ENCODE measurements around the gene EHHADH. TPM values are rescaled to one million over a fixed set of nuclear protein-coding genes. Genes with fewer than 3 reads are reported as not detected.
A peak's percentile ranks its signal among the peaks of the same experiment; 100 is the strongest.
"Not testable (repeated sequence)": the region's sequence is repeated elsewhere in the genome, so short reads cannot be mapped to it uniquely, and the experiment has no call there.

The EHHADH gene
- total and polyA plus RNA-seq, 5 experiments from 2014 or later, result 1.0 to 5.4 (median 2.5) TPM

GRCh38 chr3:185242642-185243041, 11.2 kb downstream of the EHHADH start:
- POLR2A ChIA-PET, result no interaction called here
- Mint-ChIP-seq H3K4me3 (no peak overlapping the region), H3K4me1 (no peaks in the 10 kb centered on the region), H3K27ac (no peak overlapping the region), H3K9me3 (peaks cover 11 to 86% (median 44%) of the 10 kb centered on the region in 9 donors), H3K36me3 (peaks cover 8 to 45% (median 42%) of the 10 kb centered on the region in 3 donors), H3K27me3 (peaks cover 0 to 12% (median 1%) of the 10 kb centered on the region in 5 donors)
- DNase-seq (no peak), ATAC-seq (no peak)

DNA sequence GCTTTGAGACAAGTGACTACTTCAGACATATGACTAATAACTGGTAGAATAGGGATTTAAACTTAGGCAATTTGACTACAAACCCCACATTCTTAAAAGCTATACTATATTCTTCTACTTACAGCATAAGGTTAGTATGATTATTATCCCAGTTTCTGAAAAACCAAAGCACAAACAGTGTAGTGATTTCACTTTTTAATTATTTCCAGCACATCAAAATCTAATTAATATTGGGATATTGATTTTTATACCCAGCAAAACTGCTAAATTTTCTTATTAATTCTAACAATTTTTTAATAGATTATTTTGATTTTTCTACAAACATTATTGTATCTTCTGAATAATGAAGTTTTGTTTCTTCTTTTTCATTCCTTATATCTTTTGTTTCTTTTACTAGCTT, 16.9 kb downstream of the EHHADH start:
- peaks cover 10 to 36% (median 28%) of the 10 kb centered on the region in 3 donors for H3K36me3 Mint-ChIP-seq
- DNase-seq (no peak), ATAC-seq (no peak)
- POLR2A ChIA-PET, result no interaction called here
- H3K4me3 Mint-ChIP-seq, result no peak overlapping the region
- H3K9me3 Mint-ChIP-seq, result peaks cover 8 to 75% (median 45%) of the 10 kb centered on the region in 9 donors
- peaks cover 0 to 6% (median 0%) of the 10 kb centered on the region in 5 donors for H3K27me3 Mint-ChIP-seq
- no peak overlapping the region for H3K27ac Mint-ChIP-seq
- H3K4me1 Mint-ChIP-seq, result no peaks in the 10 kb centered on the region

- Mint-ChIP-seq H3K27me3 (no peaks in the 10 kb centered on the region), H3K27ac (no peak overlapping the region), H3K4me1 (no peaks in the 10 kb centered on the region), H3K4me3 (no peak overlapping the region), H3K36me3 (peaks cover 17 to 27% (median 22%) of the 10 kb centered on the region in 3 donors), H3K9me3 (peaks cover 0 to 50% (median 24%) of the 10 kb centered on the region in 9 donors)
- ATAC-seq (no peak), DNase-seq (no peak)
- POLR2A ChIA-PET, result no interaction called here
Measured at GRCh38 chr3:185233328-185233727, 20.5 kb downstream of the EHHADH start.

DNA sequence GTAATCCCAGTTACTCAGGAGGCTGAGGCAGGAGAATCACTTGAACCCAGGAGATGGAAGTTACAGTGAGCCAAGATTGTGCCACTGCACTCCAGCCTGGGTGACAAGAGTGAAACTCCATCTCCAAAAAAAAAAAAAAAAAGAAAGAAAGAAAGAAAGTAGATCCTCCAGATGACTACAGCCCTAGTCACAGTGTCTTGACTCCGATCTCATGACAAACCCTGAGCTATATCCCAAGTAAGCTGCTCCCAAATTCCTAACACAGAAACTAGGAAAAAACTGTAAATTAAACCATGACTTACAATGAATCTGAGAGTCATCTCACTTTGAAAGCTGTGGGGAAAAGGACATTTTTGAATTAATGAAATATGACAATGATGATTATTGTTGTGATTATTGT, 27.3 kb downstream of the EHHADH start:
- H3K4me1 Mint-ChIP-seq, H3K27ac Mint-ChIP-seq, ATAC-seq, H3K4me3 Mint-ChIP-seq, H3K27me3 Mint-ChIP-seq, H3K9me3 Mint-ChIP-seq, DNase-seq, POLR2A ChIA-PET: not testable (repeated sequence)
- H3K36me3 Mint-ChIP-seq, result peaks cover 2 to 37% (median 4%) of the 10 kb centered on the region in 3 donors

GRCh38 chr3:185225523-185225922, 28.3 kb downstream of the EHHADH start:
- no peak for ATAC-seq
- Mint-ChIP-seq H3K4me1 (no peaks in the 10 kb centered on the region), H3K27ac (peak overlapping the region in 1 of 10 donors; percentile 5), H3K36me3 (peaks cover 2 to 37% (median 4%) of the 10 kb centered on the region in 3 donors), H3K4me3 (no peak overlapping the region), H3K9me3 (peaks cover 0 to 4% (median 0%) of the 10 kb centered on the region in 9 donors), H3K27me3 (no peaks in the 10 kb centered on the region)
- POLR2A ChIA-PET, result no interaction called here
- no peak for DNase-seq

- Mint-ChIP-seq H3K4me1 (no peaks in the 10 kb centered on the region), H3K36me3 (peaks cover 2 to 37% (median 4%) of the 10 kb centered on the region in 3 donors), H3K27me3 (no peaks in the 10 kb centered on the region), H3K4me3 (no peak overlapping the region), H3K27ac (no peak overlapping the region), H3K9me3 (peaks cover 0 to 2% (median 0%) of the 10 kb centered on the region in 9 donors)
- POLR2A ChIA-PET, result no interaction called here
- DNase-seq (no peak), ATAC-seq (no peak)
Measured at GRCh38 chr3:185225080-185225479, 28.8 kb downstream of the EHHADH start.

GRCh38 chr3:185221203-185221602, 32.6 kb downstream of the EHHADH start:
- no peak overlapping the region for H3K4me3 Mint-ChIP-seq
- no peak overlapping the region for H3K27ac Mint-ChIP-seq
- H3K4me1 Mint-ChIP-seq, result no peaks in the 10 kb centered on the region
- H3K36me3 Mint-ChIP-seq, result peaks cover 0 to 17% (median 3%) of the 10 kb centered on the region in 3 donors
- no peaks in the 10 kb centered on the region for H3K9me3 Mint-ChIP-seq
- no peak for ATAC-seq
- H3K27me3 Mint-ChIP-seq, result no peaks in the 10 kb centered on the region
- POLR2A ChIA-PET, result no interaction called here
- no peak for DNase-seq

GRCh38 chr3:185216607-185216958, 37.3 kb downstream of the EHHADH start:
- no peaks in the 10 kb centered on the region for H3K4me1 Mint-ChIP-seq
- peaks cover 0 to 3% (median 3%) of the 10 kb centered on the region in 3 donors for H3K36me3 Mint-ChIP-seq
- no peak overlapping the region for H3K4me3 Mint-ChIP-seq
- H3K27me3 Mint-ChIP-seq, result no peaks in the 10 kb centered on the region
- DNase-seq, result no peak
- H3K9me3 Mint-ChIP-seq, result no peaks in the 10 kb centered on the region
- ATAC-seq, result no peak
- POLR2A ChIA-PET, result no interaction called here
- H3K27ac Mint-ChIP-seq, result peak overlapping the region in 1 of 10 donors; percentile 53

GRCh38 chr3:185215873-185216606, 37.8 kb downstream of the EHHADH start:
- Mint-ChIP-seq H3K9me3 (no peaks in the 10 kb centered on the region), H3K27ac (peak overlapping the region in 1 of 10 donors; percentile 53), H3K27me3 (no peaks in the 10 kb centered on the region), H3K4me3 (no peak overlapping the region), H3K4me1 (no peaks in the 10 kb centered on the region), H3K36me3 (peaks cover 0 to 3% (median 3%) of the 10 kb centered on the region in 3 donors)
- POLR2A ChIA-PET, result no interaction called here
- no peak for DNase-seq
- ATAC-seq, result no peak

GRCh38 chr3:185212559-185212958, 41.3 kb downstream of the EHHADH start:
- POLR2A ChIA-PET, result no interaction called here
- peaks cover 0 to 2% (median 0%) of the 10 kb centered on the region in 3 donors for H3K36me3 Mint-ChIP-seq
- no peaks in the 10 kb centered on the region for H3K9me3 Mint-ChIP-seq
- ATAC-seq, result no peak
- H3K4me3 Mint-ChIP-seq, result no peak overlapping the region
- DNase-seq, result no peak
- no peaks in the 10 kb centered on the region for H3K4me1 Mint-ChIP-seq
- H3K27me3 Mint-ChIP-seq, result no peaks in the 10 kb centered on the region
- no peak overlapping the region for H3K27ac Mint-ChIP-seq

DNA sequence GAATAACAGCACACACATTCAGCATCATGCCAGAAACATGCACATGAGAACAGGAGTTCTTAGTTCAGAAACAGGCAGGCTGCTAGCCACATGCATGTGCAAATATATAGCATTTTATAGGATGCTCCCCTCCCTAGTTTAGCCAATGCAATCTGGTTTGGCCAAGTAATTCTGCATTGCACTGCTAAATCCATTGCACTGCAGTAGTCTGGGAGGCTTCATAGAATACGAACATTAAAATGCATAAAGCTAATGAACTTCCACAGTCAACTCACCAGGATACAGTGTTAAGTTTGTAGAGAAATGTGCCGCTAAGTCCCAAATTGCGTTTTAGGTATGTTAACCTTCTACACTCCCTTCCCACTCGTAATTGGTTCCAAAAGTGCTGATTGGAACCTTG, 41.8 kb downstream of the EHHADH start:
- ATAC-seq (no peak), DNase-seq (no peak)
- no peak overlapping the region for H3K4me3 Mint-ChIP-seq
- no peak overlapping the region for H3K27ac Mint-ChIP-seq
- no peaks in the 10 kb centered on the region for H3K9me3 Mint-ChIP-seq
- no peaks in the 10 kb centered on the region for H3K36me3 Mint-ChIP-seq
- H3K27me3 Mint-ChIP-seq, result no peaks in the 10 kb centered on the region
- no peaks in the 10 kb centered on the region for H3K4me1 Mint-ChIP-seq
- POLR2A ChIA-PET, result no interaction called here

GRCh38 chr3:185210621-185211142, 43.2 kb downstream of the EHHADH start:
- Mint-ChIP-seq H3K4me3 (no peak overlapping the region), H3K9me3 (no peaks in the 10 kb centered on the region), H3K27ac (no peak overlapping the region), H3K27me3 (no peaks in the 10 kb centered on the region), H3K4me1 (no peaks in the 10 kb centered on the region), H3K36me3 (no peaks in the 10 kb centered on the region)
- no peak for DNase-seq
- POLR2A ChIA-PET, result no interaction called here
- ATAC-seq, result no peak

- H3K4me1 Mint-ChIP-seq, result no peaks in the 10 kb centered on the region
- no peak for ATAC-seq
- POLR2A ChIA-PET, result no interaction called here
Measured at GRCh38 chr3:185208823-185209222, 45.0 kb downstream of the EHHADH start.

More at GRCh38 chr3:185208823-185209222, 45.0 kb downstream of the EHHADH start:
- Mint-ChIP-seq H3K36me3 (peaks cover 0 to 1% (median 1%) of the 10 kb centered on the region in 3 donors), H3K9me3 (no peaks in the 10 kb centered on the region), H3K4me3 (no peak overlapping the region), H3K27ac (no peak overlapping the region), H3K27me3 (no peaks in the 10 kb centered on the region)
- no peak for DNase-seq

Measured in naive thymus-derived CD8-positive, alpha-beta T cell (primary cell).